GM23248 (cell line): ENCODE data around the gene CAMK4.

Experiments used
- EZH2 ChIP-seq: fragments of 200-600 bp; sonication (generic); IDR thresholded peaks from 2 replicates; pipeline ENCODE4 v1.6.1; 2018; ENCODE audit warnings: antibody characterized with exemption, mild to moderate bottlenecking; ENCODE audit not compliant: insufficient read depth, poor library complexity, severe bottlenecking
- EZH2phosphoT487 ChIP-seq: fragments of 200-600 bp; sonication (generic); IDR thresholded peaks from 2 replicates; pipeline ENCODE4 v1.6.1; 2018; ENCODE audit warnings: antibody characterized with exemption, moderate library complexity, mild to moderate bottlenecking, low read depth; ENCODE audit not compliant: insufficient read depth

GRCh38 chr5:111236348-111236747 is 12.2 kb downstream of the CAMK4 start:
- TF ChIP-seq EZH2phosphoT487 = no peak
- no peak for TF ChIP-seq EZH2
